H9 (cell line): ENCODE data around the gene TBRG1. TPM values are rescaled to one million over a fixed set of nuclear protein-coding genes. Genes with fewer than 3 reads are reported as not detected.

Experiments
- DNase-seq: peaks from one replicate; pipeline ENCODE4 v3.0.0-alpha.2; 2017
- H2AFZ ChIP-seq: one replicate; pipeline ENCODE4 v1.6.1; 2013; ENCODE audit warnings: mild to moderate bottlenecking, low read length, control low read depth, moderate library complexity
- H2AK5ac ChIP-seq: 2 replicates; pipeline ENCODE4 v1.6.1; 2013; ENCODE audit warnings: low read length, control low read depth, mixed read lengths; ENCODE audit not compliant: insufficient read length
- H2BK120ac ChIP-seq: one replicate; pipeline ENCODE4 v1.6.1; 2013; ENCODE audit warnings: low read depth, mild to moderate bottlenecking, low read length, control low read depth, inconsistent platforms; ENCODE audit not compliant: poor library complexity, severe bottlenecking
- H2BK12ac ChIP-seq: 2 replicates; pipeline ENCODE4 v1.6.1; 2013; ENCODE audit warnings: low read length, control low read depth, mixed read lengths, low read depth; ENCODE audit not compliant: insufficient read length
- H2BK15ac ChIP-seq: 2 replicates; pipeline ENCODE4 v1.6.1; 2013; ENCODE audit warnings: low read depth, low read length, control low read depth
- H2BK20ac ChIP-seq: one replicate; pipeline ENCODE4 v1.6.1; 2013; ENCODE audit warnings: low read depth, mild to moderate bottlenecking, low read length, control low read depth, inconsistent platforms; ENCODE audit not compliant: poor library complexity, severe bottlenecking
- H2BK5ac ChIP-seq: 2 replicates; pipeline ENCODE4 v1.6.1; 2013; ENCODE audit warnings: low read length, control low read depth, mixed read lengths; ENCODE audit not compliant: insufficient read length
- H3K14ac ChIP-seq: 2 replicates; pipeline ENCODE4 v1.6.1; 2013; ENCODE audit warnings: low read length, control low read depth; ENCODE audit not compliant: insufficient read depth
- H3K18ac ChIP-seq: 2 replicates; pipeline ENCODE4 v1.6.1; 2013; ENCODE audit warnings: low read depth, mild to moderate bottlenecking, mixed read lengths, low read length, control low read depth; ENCODE audit not compliant: insufficient read length
- H3K23ac ChIP-seq: 2 replicates; pipeline ENCODE4 v1.6.1; 2013; ENCODE audit warnings: low read length, control low read depth, mixed read lengths, low read depth; ENCODE audit not compliant: insufficient read length
- H3K23me2 ChIP-seq: 2 replicates; pipeline ENCODE4 v1.6.1; 2013; ENCODE audit warnings: low read depth, mild to moderate bottlenecking, mixed read lengths, low read length, control low read depth; ENCODE audit not compliant: insufficient read length, poor library complexity, severe bottlenecking
- H3K27ac ChIP-seq: 2 replicates; pipeline ENCODE4 v1.5.1; 2013; ENCODE audit warnings: low read length, control low read depth, mixed read lengths, low read depth; ENCODE audit not compliant: insufficient read length
- H3K27me3 ChIP-seq: 2 replicates; pipeline ENCODE4 v1.6.1; 2013; ENCODE audit warnings: low read length, control low read depth, inconsistent platforms; ENCODE audit not compliant: insufficient read depth
- H3K4ac ChIP-seq: 2 replicates; pipeline ENCODE4 v1.6.1; 2013; ENCODE audit warnings: low read depth, mild to moderate bottlenecking, control low read depth, inconsistent platforms, low read length, moderate library complexity
- H3K4me1 ChIP-seq: 2 replicates; pipeline ENCODE4 v1.6.1; 2013; ENCODE audit warnings: low read length, control low read depth, inconsistent platforms; ENCODE audit not compliant: insufficient read depth
- H3K4me2 ChIP-seq: 2 replicates; pipeline ENCODE4 v1.6.1; 2013; ENCODE audit warnings: low read length, control low read depth, mixed read lengths; ENCODE audit not compliant: insufficient read length, insufficient read depth
- H3K56ac ChIP-seq: 2 replicates; pipeline ENCODE4 v1.6.1; 2013; ENCODE audit warnings: low read depth, mild to moderate bottlenecking, mixed read lengths, low read length, control low read depth; ENCODE audit not compliant: insufficient read length
- H3K79me1 ChIP-seq: 2 replicates; pipeline ENCODE4 v1.6.1; 2013; ENCODE audit warnings: low read depth, mild to moderate bottlenecking, moderate library complexity, low read length, control low read depth, inconsistent platforms; ENCODE audit not compliant: insufficient read depth, poor library complexity, severe bottlenecking
- H3K79me2 ChIP-seq: 2 replicates; pipeline ENCODE4 v1.6.1; 2013; ENCODE audit warnings: low read length, control low read depth, inconsistent platforms; ENCODE audit not compliant: insufficient read depth
- H3K9ac ChIP-seq: 2 replicates; pipeline ENCODE4 v1.6.1; 2013; ENCODE audit warnings: low read length, control low read depth, mixed read lengths; ENCODE audit not compliant: insufficient read length; ENCODE audit errors: extremely low read depth
- H3K9me3 ChIP-seq: one replicate; pipeline ENCODE4 v1.6.1; 2013; ENCODE audit warnings: low read depth, low read length, inconsistent platforms; ENCODE audit not compliant: control insufficient read depth
- H3T11ph ChIP-seq: one replicate; pipeline ENCODE4 v1.6.1; 2013; ENCODE audit warnings: mild to moderate bottlenecking, low read length, control low read depth, inconsistent platforms
- H4K20me1 ChIP-seq: one replicate; pipeline ENCODE4 v1.6.1; 2013; ENCODE audit not compliant: control insufficient read depth, insufficient read length, insufficient read depth
- H4K5ac ChIP-seq: 2 replicates; pipeline ENCODE4 v1.6.1; 2013; ENCODE audit warnings: low read depth, mild to moderate bottlenecking, mixed read lengths, low read length, control low read depth; ENCODE audit not compliant: insufficient read length
- H4K8ac ChIP-seq: replicated peaks from 2 replicates; pipeline ENCODE4 v1.6.1; 2013; ENCODE audit warnings: low read length, control low read depth, mixed read lengths, low read depth; ENCODE audit not compliant: insufficient read length
- H4K91ac ChIP-seq: 2 replicates; pipeline ENCODE4 v1.6.1; 2013; ENCODE audit warnings: low read depth, mild to moderate bottlenecking, moderate library complexity, mixed read lengths, low read length, control low read depth; ENCODE audit not compliant: insufficient read length
- H3K27ac Mint-ChIP-seq, 3 experiments: 2 replicates in 2 of 3; 3 replicates in 1 of 3; pipeline ENCODE4 v1.8.0; 2020 to 2021; ENCODE audit warnings: mixed read lengths in 3 of 3, mild to moderate bottlenecking in 1 of 3, moderate library complexity in 1 of 3
- H3K27me3 Mint-ChIP-seq: 2 replicates; pipeline ENCODE4 v1.8.0; 2021; ENCODE audit warnings: low read depth, mild to moderate bottlenecking, moderate library complexity, mixed read lengths
- H3K36me3 Mint-ChIP-seq, 3 experiments: 2 replicates in 2 of 3; 3 replicates in 1 of 3; pipeline ENCODE4 v1.8.0; 2020 to 2021; ENCODE audit warnings: low read depth in 3 of 3, mixed read lengths in 3 of 3; ENCODE audit not compliant: insufficient read depth in 1 of 3
- H3K4me1 Mint-ChIP-seq, 2 experiments: 2 replicates each; pipeline ENCODE4 v1.8.0; 2020; ENCODE audit warnings: mixed read lengths in 2 of 2
- H3K4me3 Mint-ChIP-seq, 2 experiments: 2 replicates in 1 of 2; 3 replicates in 1 of 2; pipeline ENCODE4 v1.8.0; 2020 to 2021; ENCODE audit warnings: mild to moderate bottlenecking in 2 of 2, mixed read lengths in 2 of 2, moderate library complexity in 1 of 2
- H3K9me3 Mint-ChIP-seq, 2 experiments: 2 replicates in 1 of 2; 3 replicates in 1 of 2; pipeline ENCODE4 v1.8.0; 2020; ENCODE audit warnings: mild to moderate bottlenecking in 2 of 2, mixed read lengths in 2 of 2, moderate library complexity in 1 of 2
- WGBS: extraction: QIAGEN DNeasy Blood & Tissue Kit; methylation state at CpG from one replicate; pipeline ENCODE4 v1.1.7; 2013; ENCODE audit warnings: missing lambda C conversion rate, low lambda C conversion rate, mixed read lengths; ENCODE audit not compliant: insufficient read length; ENCODE audit errors: extremely low coverage; 5-methylcytosine and 5-hydroxymethylcytosine counted together
- total RNA-seq: library from RNA; stranded (reverse); gene quantifications from 2 replicates; pipeline ENCODE4 v1.2.1, GENCODE V29; 2021
- TF ChIP-seq, protein P1 (sequence below): fragments of 200-600 bp; sonication (generic); conservative IDR thresholded peaks from 3 replicates; pipeline ENCODE4 v1.8.0; 2021; ENCODE audit warnings: antibody characterized with exemption, mild to moderate bottlenecking

The TBRG1 gene
- total RNA-seq, 1 experiment from 2014 or later = 23.9 TPM

DNA sequence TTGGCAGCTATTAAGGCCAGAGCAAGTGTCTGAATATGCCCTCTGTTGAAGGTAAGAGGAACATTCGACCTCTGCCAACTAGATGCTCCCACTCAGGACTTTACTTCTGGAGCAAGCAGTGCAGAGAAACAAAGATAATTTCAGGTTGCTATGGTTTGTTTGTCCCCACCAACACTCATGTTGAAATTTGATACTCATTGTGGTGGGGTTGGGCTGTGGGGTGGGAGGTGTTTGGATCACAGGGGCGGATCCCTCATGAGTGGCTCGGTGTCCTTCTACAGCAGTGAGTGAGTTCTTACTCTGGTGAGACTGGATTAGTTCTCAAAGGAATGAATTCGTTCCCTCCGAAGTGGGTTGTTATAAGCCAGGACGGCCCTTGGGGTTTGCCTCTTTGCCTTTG is 40.8 kb upstream of the TBRG1 start:
- Histone ChIP-seq H3K4ac (no peak overlapping the region), H3K4me1 (no peaks in the 10 kb centered on the region), H2BK5ac (no peak overlapping the region), H3T11ph (no peak overlapping the region), H3K18ac (no peak overlapping the region), H3K56ac (no peak overlapping the region), H3K27me3 (no peaks in the 10 kb centered on the region), H4K91ac (no peak overlapping the region), H2AK5ac (no peak overlapping the region), H2BK15ac (no peak overlapping the region), H3K4me2 (no peak overlapping the region), H3K9ac (no peak overlapping the region), H3K27ac (no peak overlapping the region), H4K8ac (no peak overlapping the region), H2AFZ (no peak overlapping the region), H3K79me1 (no peaks in the 10 kb centered on the region), H4K5ac (no peak overlapping the region), H3K14ac (no peak overlapping the region), H2BK120ac (no peak overlapping the region), H3K9me3 (no peaks in the 10 kb centered on the region), H3K79me2 (no peaks in the 10 kb centered on the region), H3K23ac (no peak overlapping the region), H3K23me2 (no peaks in the 10 kb centered on the region), H4K20me1 (no peaks in the 10 kb centered on the region), H2BK20ac (no peak overlapping the region), H2BK12ac (no peak overlapping the region)
- no peaks in the 10 kb centered on the region for H3K27me3 Mint-ChIP-seq
- H3K27ac Mint-ChIP-seq = no peak overlapping the region
- TF ChIP-seq, protein P1, sequence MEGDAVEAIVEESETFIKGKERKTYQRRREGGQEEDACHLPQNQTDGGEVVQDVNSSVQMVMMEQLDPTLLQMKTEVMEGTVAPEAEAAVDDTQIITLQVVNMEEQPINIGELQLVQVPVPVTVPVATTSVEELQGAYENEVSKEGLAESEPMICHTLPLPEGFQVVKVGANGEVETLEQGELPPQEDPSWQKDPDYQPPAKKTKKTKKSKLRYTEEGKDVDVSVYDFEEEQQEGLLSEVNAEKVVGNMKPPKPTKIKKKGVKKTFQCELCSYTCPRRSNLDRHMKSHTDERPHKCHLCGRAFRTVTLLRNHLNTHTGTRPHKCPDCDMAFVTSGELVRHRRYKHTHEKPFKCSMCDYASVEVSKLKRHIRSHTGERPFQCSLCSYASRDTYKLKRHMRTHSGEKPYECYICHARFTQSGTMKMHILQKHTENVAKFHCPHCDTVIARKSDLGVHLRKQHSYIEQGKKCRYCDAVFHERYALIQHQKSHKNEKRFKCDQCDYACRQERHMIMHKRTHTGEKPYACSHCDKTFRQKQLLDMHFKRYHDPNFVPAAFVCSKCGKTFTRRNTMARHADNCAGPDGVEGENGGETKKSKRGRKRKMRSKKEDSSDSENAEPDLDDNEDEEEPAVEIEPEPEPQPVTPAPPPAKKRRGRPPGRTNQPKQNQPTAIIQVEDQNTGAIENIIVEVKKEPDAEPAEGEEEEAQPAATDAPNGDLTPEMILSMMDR = no peak
- no peaks in the 10 kb centered on the region for H3K36me3 Mint-ChIP-seq
- H3K4me1 Mint-ChIP-seq = 0 out of 4 replicates have a peak, but pooled peaks cover 0 to 3% of the 10 kb centered on the region in 2 experiments
- WGBS = no CpG with 5 or more reads among the region's 6 CpGs
- H3K9me3 Mint-ChIP-seq = no peaks in the 10 kb centered on the region
- DNase-seq = no peak
- no peak overlapping the region for H3K4me3 Mint-ChIP-seq
